NCI-H146 treated with DMSO at 0.1 percent for 48 hours (cell line): ENCODE results near the gene CLIC4.
"Not testable (repeated sequence)": the region's sequence is repeated elsewhere in the genome, so short reads cannot be mapped to it uniquely, and the experiment has no call there.

Experiments
- DNase-seq: peaks from one replicate; lab custom pipeline; 2025; ENCODE audit not compliant: unreplicated experiment; lab: John Stamatoyannopoulos, UW

Gene CLIC4

GRCh38 chr1:24717887-24718650 lies 27.2 kb upstream of the CLIC4 start:
- no peak for DNase-seq

- DNase-seq = no peak
These were observed 25.1 kb upstream of the CLIC4 start for GRCh38 chr1:24720152-24720551.

GRCh38 chr1:24721533-24721932 lies 23.7 kb upstream of the CLIC4 start:
- DNase-seq = no peak

- not testable (repeated sequence) for DNase-seq
These were observed 22.9 kb upstream of the CLIC4 start for GRCh38 chr1:24722073-24723035.

GRCh38 chr1:24724345-24725208 lies 20.7 kb upstream of the CLIC4 start:
- DNase-seq = peak; percentile 80

- DNase-seq = peak; percentile 51
These were observed 20.0 kb upstream of the CLIC4 start for GRCh38 chr1:24725209-24725651.

- no peak for DNase-seq
These were observed 18.5 kb upstream of the CLIC4 start for GRCh38 chr1:24726741-24727140.

- no peak for DNase-seq
These were observed 17.6 kb upstream of the CLIC4 start for GRCh38 chr1:24727501-24728216.

- no peak for DNase-seq
These were observed 16.3 kb upstream of the CLIC4 start for GRCh38 chr1:24728982-24729381.

- DNase-seq = no peak
These were observed 12.9 kb upstream of the CLIC4 start for GRCh38 chr1:24732186-24732885.

- not testable (repeated sequence) for DNase-seq
These were observed 11.9 kb upstream of the CLIC4 start for GRCh38 chr1:24733342-24733741.

GRCh38 chr1:24735156-24735508 lies 10.1 kb upstream of the CLIC4 start:
- DNase-seq = no peak

- DNase-seq = peak; percentile 1
These were observed 9.5 kb upstream of the CLIC4 start for GRCh38 chr1:24735509-24736375.

GRCh38 chr1:24737368-24738117 lies 7.7 kb upstream of the CLIC4 start:
- no peak for DNase-seq

- no peak for DNase-seq
These were observed 6.0 kb upstream of the CLIC4 start for GRCh38 chr1:24739241-24739640.

- no peak for DNase-seq
These were observed 2.9 kb upstream of the CLIC4 start for GRCh38 chr1:24742090-24742938.
